Colonic mucosa (tissue), 4 donors: ENCODE data around the gene FAM107B. TPM values are rescaled to one million over a fixed set of nuclear protein-coding genes. Genes with fewer than 3 reads are reported as not detected.

Experiments used
- DNase-seq: peaks from one replicate; pipeline ENCODE4 v3.0.0-alpha.2; 2020
- H3K27ac ChIP-seq: fragments of 200-600 bp; one replicate; pipeline ENCODE4 v1.8.0; 2021
- H3K27me3 ChIP-seq: fragments of 200-600 bp; one replicate; pipeline ENCODE4 v1.8.0; 2021
- H3K36me3 ChIP-seq: fragments of 200-600 bp; one replicate; pipeline ENCODE4 v1.8.0; 2021
- H3K4me1 ChIP-seq: fragments of 200-600 bp; one replicate; pipeline ENCODE4 v1.8.0; 2021; ENCODE audit warnings: mild to moderate bottlenecking
- H3K4me3 ChIP-seq: fragments of 200-600 bp; one replicate; pipeline ENCODE4 v1.8.0; 2021
- H3K9ac ChIP-seq, 2 donors: one replicate each; pipeline ENCODE4 v1.7.0; 2013; ENCODE audit warnings: control low read depth in 2 of 2, low read depth in 2 of 2, low read length in 2 of 2
- H3K9me3 ChIP-seq: fragments of 200-600 bp; one replicate; pipeline ENCODE4 v1.8.0; 2021
- intact Hi-C: fragments of 100-400 bp; cut with DNase I; formaldehyde crosslinking; loops from one replicate; pipeline ENCODE4 v1.14.1; 2022
- total RNA-seq, 2 donors: library from RNA; stranded (reverse); fragmentation: NEBNext Ultra II Directional in 1 of 2; extraction: Animal tissue kit (Norgen Biotek cat#: 25700) in 1 of 2; gene quantifications; one replicate each; pipeline ENCODE4 v1.2.1, GENCODE V29; 2021
- TF ChIP-seq, protein P1 (sequence below): fragments of 200-600 bp; IDR thresholded peaks from one replicate; pipeline ENCODE4 v1.8.0; 2022; ENCODE audit warnings: antibody characterized with exemption, mild to moderate bottlenecking
- donor health status: healthy.
- donor health status: DM: no; HTN: no; CAD: no.
- donor health status: DM: no; HTN: no; CAD: no.

The FAM107B gene
- total RNA-seq, 2 donors from 2014 or later: 36.3 to 71.5 TPM

DNA sequence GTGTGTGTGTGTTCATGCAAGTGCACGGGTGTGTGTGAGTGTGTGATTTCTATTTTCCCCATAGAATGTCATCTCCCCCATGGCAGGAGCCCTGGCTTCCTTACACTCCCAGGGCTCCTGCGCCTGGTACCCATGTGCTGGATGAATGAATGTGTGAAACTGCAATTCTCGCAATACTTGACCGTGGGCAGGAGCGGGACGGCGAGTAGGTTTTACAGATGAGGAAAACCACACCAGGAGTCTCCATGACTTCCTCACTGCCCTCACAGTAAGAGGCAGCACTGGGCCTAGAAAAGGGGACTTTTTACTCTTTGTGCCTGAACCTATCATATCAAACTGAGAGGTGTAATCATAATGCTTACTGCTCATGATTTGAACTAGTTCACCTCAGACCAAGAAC is 276.4 kb downstream of the FAM107B start:
- intact Hi-C loops: loop anchor here (5.0 to 10.0 kb wide), 2 partner anchors 39 to 606 kb away; no protein-coding TSS in a partner anchor
- no peak overlapping the region for H3K4me3 ChIP-seq

DNA sequence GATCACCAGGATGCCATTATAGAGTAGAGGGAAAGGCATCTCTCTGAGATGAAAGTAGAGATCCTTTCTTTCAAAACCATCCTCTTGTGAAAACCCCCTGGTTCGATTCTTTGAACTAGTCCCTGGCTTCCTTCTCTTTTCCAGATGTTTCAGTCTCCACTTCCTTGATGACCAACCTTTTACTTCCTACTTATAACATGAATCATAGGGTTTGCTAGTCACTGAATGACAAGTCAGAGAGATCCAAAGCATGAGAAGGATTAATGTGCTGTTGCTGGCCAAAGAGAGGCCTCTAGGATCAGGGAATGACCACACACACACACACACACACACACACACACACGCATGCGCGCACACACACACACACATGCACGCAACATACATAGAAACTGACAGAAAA is 282.9 kb downstream of the FAM107B start:
- no peaks in the 10 kb centered on the region for H3K27me3 ChIP-seq
- no peak overlapping the region for H3K9ac ChIP-seq
- TF ChIP-seq, protein P1, sequence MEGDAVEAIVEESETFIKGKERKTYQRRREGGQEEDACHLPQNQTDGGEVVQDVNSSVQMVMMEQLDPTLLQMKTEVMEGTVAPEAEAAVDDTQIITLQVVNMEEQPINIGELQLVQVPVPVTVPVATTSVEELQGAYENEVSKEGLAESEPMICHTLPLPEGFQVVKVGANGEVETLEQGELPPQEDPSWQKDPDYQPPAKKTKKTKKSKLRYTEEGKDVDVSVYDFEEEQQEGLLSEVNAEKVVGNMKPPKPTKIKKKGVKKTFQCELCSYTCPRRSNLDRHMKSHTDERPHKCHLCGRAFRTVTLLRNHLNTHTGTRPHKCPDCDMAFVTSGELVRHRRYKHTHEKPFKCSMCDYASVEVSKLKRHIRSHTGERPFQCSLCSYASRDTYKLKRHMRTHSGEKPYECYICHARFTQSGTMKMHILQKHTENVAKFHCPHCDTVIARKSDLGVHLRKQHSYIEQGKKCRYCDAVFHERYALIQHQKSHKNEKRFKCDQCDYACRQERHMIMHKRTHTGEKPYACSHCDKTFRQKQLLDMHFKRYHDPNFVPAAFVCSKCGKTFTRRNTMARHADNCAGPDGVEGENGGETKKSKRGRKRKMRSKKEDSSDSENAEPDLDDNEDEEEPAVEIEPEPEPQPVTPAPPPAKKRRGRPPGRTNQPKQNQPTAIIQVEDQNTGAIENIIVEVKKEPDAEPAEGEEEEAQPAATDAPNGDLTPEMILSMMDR: no peak
- no peaks in the 10 kb centered on the region for H3K9me3 ChIP-seq
- no peak for DNase-seq
- H3K4me3 ChIP-seq: no peak overlapping the region
- H3K4me1 ChIP-seq: peaks cover 4% of the 10 kb centered on the region
- intact Hi-C loops: loop anchor here (10.0 kb wide), 1 partner anchor 613 kb away; no protein-coding TSS in a partner anchor
- no peak overlapping the region for H3K27ac ChIP-seq
- no peaks in the 10 kb centered on the region for H3K36me3 ChIP-seq

More for the DNA sequence above, 276.4 kb downstream of the FAM107B start:
- Histone ChIP-seq H3K9ac (no peak overlapping the region), H3K9me3 (no peaks in the 10 kb centered on the region), H3K4me1 (peaks cover 4% of the 10 kb centered on the region), H3K36me3 (no peaks in the 10 kb centered on the region), H3K27me3 (no peaks in the 10 kb centered on the region), H3K27ac (no peak overlapping the region)
- TF ChIP-seq, protein P1: no peak
- DNase-seq: no peak

DNA sequence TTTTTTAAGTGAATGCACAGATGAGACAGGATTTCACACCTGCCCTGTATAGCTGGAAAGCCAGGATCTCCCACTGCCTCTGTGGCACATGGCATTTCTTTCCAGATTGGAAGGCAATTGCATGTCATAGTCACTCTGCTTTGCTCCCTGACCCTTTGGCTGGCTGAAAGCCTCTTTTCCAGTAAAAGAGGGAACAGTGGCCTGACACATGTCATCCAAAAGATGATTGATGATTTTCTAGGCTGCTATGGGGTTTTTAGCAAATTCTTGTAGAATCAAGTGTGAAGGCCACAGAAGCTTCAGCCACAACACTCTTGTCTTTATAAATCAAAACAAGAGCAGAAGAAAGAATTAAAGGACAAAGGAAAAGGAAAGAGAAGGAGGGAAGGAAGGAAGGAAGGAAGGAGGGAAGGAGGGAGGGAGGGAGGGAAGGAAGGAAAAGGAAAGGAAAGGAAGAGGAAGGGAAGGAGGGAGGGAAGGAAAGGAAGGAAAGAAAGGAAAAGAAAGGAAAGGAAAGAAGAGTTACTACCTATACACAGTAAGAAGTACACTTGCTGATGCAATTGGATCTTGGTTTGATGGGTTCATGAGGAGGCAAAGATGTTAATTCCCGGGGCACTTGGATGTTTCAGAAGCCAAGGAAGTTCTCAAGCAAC is 285.0 kb downstream of the FAM107B start:
- H3K36me3 ChIP-seq: no peaks in the 10 kb centered on the region
- peaks cover 4% of the 10 kb centered on the region for H3K4me1 ChIP-seq
- H3K4me3 ChIP-seq: no peak overlapping the region
- DNase-seq: no peak
- TF ChIP-seq, protein P1: no peak
- H3K9me3 ChIP-seq: no peaks in the 10 kb centered on the region
- no peaks in the 10 kb centered on the region for H3K27me3 ChIP-seq
- intact Hi-C loops: loop anchor here (10.0 kb wide), 2 partner anchors 295 to 615 kb away; no protein-coding TSS in a partner anchor
- H3K27ac ChIP-seq: no peak overlapping the region
- no peak overlapping the region for H3K9ac ChIP-seq

DNA sequence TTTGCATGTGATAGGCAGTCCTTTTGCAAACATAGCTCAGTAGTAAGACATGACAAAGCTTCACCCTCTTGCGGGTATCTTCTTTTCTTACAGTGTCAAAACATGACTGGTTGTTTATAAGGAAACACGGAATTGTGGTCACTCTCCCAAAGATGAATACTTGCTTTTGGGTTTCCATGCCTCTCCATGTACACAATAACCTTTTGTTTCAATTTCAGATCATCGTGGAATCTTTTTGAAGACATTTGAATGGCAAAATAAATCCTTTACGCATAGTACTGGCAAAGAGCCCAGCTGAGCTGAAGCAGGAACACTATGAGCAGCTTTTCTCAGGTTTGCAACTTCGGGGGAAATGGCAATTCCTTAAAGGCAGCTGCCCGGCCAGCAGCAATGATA is 287.2 kb downstream of the FAM107B start:
- DNase-seq: no peak
- Histone ChIP-seq H3K36me3 (no peaks in the 10 kb centered on the region), H3K4me1 (peaks cover 4% of the 10 kb centered on the region), H3K4me3 (no peak overlapping the region), H3K27ac (no peak overlapping the region), H3K9me3 (no peaks in the 10 kb centered on the region), H3K27me3 (no peaks in the 10 kb centered on the region), H3K9ac (no peak overlapping the region)
- TF ChIP-seq, protein P1: no peak
- intact Hi-C loops: loop anchor here (10.0 kb wide), 1 partner anchor 293 kb away; no protein-coding TSS in a partner anchor

DNA sequence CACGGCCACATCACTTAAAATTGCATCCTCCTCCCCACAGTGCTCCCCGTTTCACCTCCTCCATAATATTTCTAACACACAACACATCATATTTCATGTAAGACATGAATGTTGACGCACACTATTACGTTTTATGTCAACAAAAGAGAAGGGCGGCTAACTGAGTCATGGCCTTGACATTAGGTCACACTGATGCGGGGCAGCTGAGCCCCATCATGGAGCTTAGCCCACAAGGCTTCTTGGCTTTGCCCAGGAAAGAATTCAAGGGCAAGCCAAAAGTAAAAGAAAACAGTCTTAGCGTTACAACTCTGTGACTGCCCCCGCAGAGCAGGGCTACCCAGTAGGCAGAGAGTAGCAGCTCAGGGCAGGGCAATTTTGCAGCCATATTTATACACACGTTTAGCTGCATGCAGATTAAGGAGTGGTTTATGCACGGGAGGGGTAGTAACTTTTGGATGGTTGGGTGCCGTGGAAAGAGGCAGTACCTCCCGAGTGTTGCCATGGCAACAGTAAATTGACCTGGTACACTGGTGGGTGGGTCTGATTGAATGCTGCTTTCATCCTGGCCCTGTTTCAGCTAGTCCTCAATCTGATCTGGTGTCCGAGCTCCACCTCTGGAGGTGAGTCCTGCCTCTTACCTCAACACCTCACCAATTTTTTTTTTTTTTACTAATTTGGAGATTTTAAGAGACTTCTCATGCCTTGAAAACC is 287.8 kb downstream of the FAM107B start:
- no peak overlapping the region for H3K4me3 ChIP-seq
- no peaks in the 10 kb centered on the region for H3K36me3 ChIP-seq
- H3K9ac ChIP-seq: no peak overlapping the region
- intact Hi-C loops: loop anchor here (10.0 kb wide), 1 partner anchor 292 kb away; no protein-coding TSS in a partner anchor
- no peak overlapping the region for H3K27ac ChIP-seq
- no peaks in the 10 kb centered on the region for H3K9me3 ChIP-seq
- DNase-seq: no peak
- TF ChIP-seq, protein P1: no peak
- no peaks in the 10 kb centered on the region for H3K27me3 ChIP-seq
- H3K4me1 ChIP-seq: peaks cover 4% of the 10 kb centered on the region
